ENCODE measurements around the gene MVP.

- TF ChIP-seq CTCF (conservative IDR thresholded peaks at IDR 0.05; ENCODE audit: low read length) = no peak
- no peak for TF ChIP-seq EZH2phosphoT487 (IDR thresholded peaks at IDR 0.05; ENCODE audit: borderline replicate concordance, low read depth, low read length)
Observed at GRCh38 chr16:29826342-29826695, 6.1 kb downstream of the MVP start.

Measured in OCI-LY7 (cell line).